Kidney (tissue), 14 donors: Measurements from ENCODE around the gene RCOR2. TPM values are rescaled to one million over a fixed set of nuclear protein-coding genes. Genes with fewer than 3 reads are reported as not detected.

Source experiments
- DNase-seq, 5 donors: peaks; one replicate each; pipeline ENCODE4 v3.0.0-alpha.2; 2013 to 2020
- FAIRE-seq: peaks from 2 replicates; lab custom pipeline; 2012; peaks lifted over from hg19 to GRCh38; lab: Jason Lieb, UNC
- H3K27ac ChIP-seq, 2 donors: one replicate each; pipeline ENCODE4 v1.7.0; 2013; ENCODE audit warnings: low read depth in 2 of 2, low read length in 2 of 2, inconsistent platforms in 1 of 2
- H3K27me3 ChIP-seq: one replicate; pipeline ENCODE4 v1.7.1; 2013; ENCODE audit warnings: low read length, inconsistent platforms; ENCODE audit not compliant: control insufficient read depth, insufficient read depth
- H3K36me3 ChIP-seq, 3 donors: one replicate each; pipeline versions ENCODE4 v1.7.0 to v1.7.1; 2013; ENCODE audit warnings: low read length in 3 of 3, control low read depth in 1 of 3, inconsistent platforms in 1 of 3; ENCODE audit not compliant: insufficient read depth in 3 of 3, control insufficient read depth in 2 of 3
- H3K4me1 ChIP-seq, 3 donors: one replicate each; pipeline versions ENCODE4 v1.7.0 to v1.7.1; 2013; ENCODE audit warnings: low read length in 3 of 3, inconsistent platforms in 1 of 3, low read depth in 1 of 3; ENCODE audit not compliant: control insufficient read depth in 2 of 3, insufficient read depth in 2 of 3
- H3K4me3 ChIP-seq, 3 donors: one replicate each; pipeline versions ENCODE4 v1.7.0 to v1.8.1; 2013; ENCODE audit warnings: low read length in 3 of 3, control low read depth in 1 of 3, inconsistent platforms in 1 of 3
- H3K9ac ChIP-seq, 3 donors: one replicate each; pipeline versions ENCODE4 v1.7.0 to v1.7.1; 2013; ENCODE audit warnings: low read length in 3 of 3, control low read depth in 1 of 3, inconsistent platforms in 1 of 3
- H3K9me3 ChIP-seq, 3 donors: one replicate each; pipeline versions ENCODE4 v1.7.0 to v1.7.1; 2013; ENCODE audit warnings: low read length in 3 of 3, control low read depth in 1 of 3, inconsistent platforms in 1 of 3; ENCODE audit not compliant: control insufficient read depth in 2 of 3, insufficient read depth in 1 of 3
- CTCF ChIP-seq: IDR thresholded peaks from 3 replicates; pipeline ENCODE4 v1.5.1; 2012; ENCODE audit warnings: mild to moderate bottlenecking, moderate library complexity, borderline replicate concordance; ENCODE audit not compliant: insufficient read depth; ENCODE audit errors: extremely low read depth
- intact Hi-C: fragments of 100-400 bp; cut with DNase I; formaldehyde crosslinking; loops from one replicate; pipeline ENCODE4 v1.11.1; 2022
- polyA plus RNA-seq: library from polyadenylated mRNA; stranded (reverse); fragments of 350-450 nt; fragmentation: Illumina TruSeq; extraction: RNeasy Lipid Tissue Mini Kit (QIAGEN cat#74804); gene quantifications from one replicate; pipeline ENCODE4 v1.2.3, GENCODE V29; 2014; ENCODE audit warnings: low read depth, low replicate concordance; ENCODE audit not compliant: insufficient read depth
- total RNA-seq: library from RNA; stranded (reverse); fragmentation: NEBNext Ultra II Directional; extraction: Animal tissue kit (Norgen Biotek cat#: 25700); gene quantifications from one replicate; pipeline ENCODE4 v1.2.1, GENCODE V29; 2021
- donor health status: control.
- donor health status: control.
- donor health status: control.
- donor health status: control.
- donor health status: control.
- donor health status: DM: yes; HTN: yes; CAD: no.
- donor health status: Normal renal cell carcinoma (clear cell type).

The RCOR2 gene
- total and polyA plus RNA-seq, 2 donors from 2014 or later, result 0.76 to 0.86 TPM

- Histone ChIP-seq H3K9ac (no peak overlapping the region), H3K4me3 (no peak overlapping the region), H3K27me3 (no peaks in the 10 kb centered on the region), H3K4me1 (no peaks in the 10 kb centered on the region), H3K9me3 (no peaks in the 10 kb centered on the region), H3K36me3 (peaks cover 2 to 29% (median 24%) of the 10 kb centered on the region in 3 donors), H3K27ac (no peak overlapping the region)
- intact Hi-C loops, result no loop called here
- DNase-seq, result no peak
- TF ChIP-seq CTCF, result no peak
- FAIRE-seq, result no peak
Measured at GRCh38 chr11:63951779-63952536, 35.0 kb upstream of the RCOR2 start.

- TF ChIP-seq CTCF, result peak; percentile 83
- H3K36me3 ChIP-seq, result peaks cover 0 to 7% (median 0%) of the 10 kb centered on the region in 3 donors
- H3K4me3 ChIP-seq, result peak overlapping the region; percentile 18 to 43 (median 31)
- FAIRE-seq, result no peak
- peak overlapping the region in 1 of 2 donors; percentile 36 for H3K27ac ChIP-seq
- peak overlapping the region in 1 of 3 donors; percentile 31 for H3K9ac ChIP-seq
- no peaks in the 10 kb centered on the region for H3K27me3 ChIP-seq
- DNase-seq, result peak; percentile 81 to 89 (median 82)
- peaks cover 0 to 4% (median 0%) of the 10 kb centered on the region in 3 donors for H3K4me1 ChIP-seq
- intact Hi-C loops, result loop anchor here (5.0 kb wide), 1 partner anchor 108 kb away; the partner anchor contains the start of gene MARK2
- no peaks in the 10 kb centered on the region for H3K9me3 ChIP-seq
Measured at GRCh38 chr11:63945477-63946163, 28.7 kb upstream of the RCOR2 start.

GRCh38 chr11:63944987-63945386 lies 28.0 kb upstream of the RCOR2 start:
- peak overlapping the region in 1 of 3 donors; percentile 31 for H3K9ac ChIP-seq
- peaks cover 0 to 7% (median 0%) of the 10 kb centered on the region in 3 donors for H3K36me3 ChIP-seq
- H3K9me3 ChIP-seq, result no peaks in the 10 kb centered on the region
- H3K27me3 ChIP-seq, result no peaks in the 10 kb centered on the region
- H3K4me1 ChIP-seq, result peaks cover 0 to 8% (median 0%) of the 10 kb centered on the region in 3 donors
- H3K27ac ChIP-seq, result peak overlapping the region in 1 of 2 donors; percentile 36
- H3K4me3 ChIP-seq, result no peak overlapping the region
- FAIRE-seq (no peak), DNase-seq (no peak)
- intact Hi-C loops, result loop anchor here (5.0 kb wide), 1 partner anchor 108 kb away; the partner anchor contains the start of gene MARK2
- TF ChIP-seq CTCF, result no peak
